Chondrocyte (in vitro differentiated cells): ENCODE measurements around the gene ITGA2B. TPM values are rescaled to one million over a fixed set of nuclear protein-coding genes. Genes with fewer than 3 reads are reported as not detected.
A peak's percentile ranks its signal among the peaks of the same experiment; 100 is the strongest.
"Not testable (repeated sequence)": the region's sequence is repeated elsewhere in the genome, so short reads cannot be mapped to it uniquely, and the experiment has no call there.

Experiments used
- DNase-seq: peaks from one replicate; pipeline ENCODE4 v3.0.0; 2021; ENCODE audit warnings: mixed read lengths, low spot score
- H3K27ac Mint-ChIP-seq: one replicate; pipeline ENCODE4 v1.8.0; 2021; ENCODE audit warnings: mild to moderate bottlenecking, moderate library complexity, mixed read lengths; ENCODE audit not compliant: unreplicated experiment
- H3K27me3 Mint-ChIP-seq: 2 replicates; pipeline ENCODE4 v1.8.0; 2021; ENCODE audit warnings: low read depth, mixed read lengths
- H3K36me3 Mint-ChIP-seq: 2 replicates; pipeline ENCODE4 v1.8.0; 2021; ENCODE audit warnings: low read depth, mixed read lengths
- H3K4me1 Mint-ChIP-seq: 2 replicates; pipeline ENCODE4 v1.8.0; 2021; ENCODE audit warnings: low read depth, mild to moderate bottlenecking, mixed read lengths
- H3K4me3 Mint-ChIP-seq: one replicate; pipeline ENCODE4 v1.8.0; 2021; ENCODE audit warnings: mild to moderate bottlenecking, moderate library complexity, mixed read lengths; ENCODE audit not compliant: unreplicated experiment
- H3K9me3 Mint-ChIP-seq: 2 replicates; pipeline ENCODE4 v1.8.0; 2021; ENCODE audit warnings: low read depth, mixed read lengths
- total RNA-seq: library from RNA; stranded (reverse); gene quantifications from 3 replicates; pipeline ENCODE4 v1.2.1, GENCODE V29; 2021
- TF ChIP-seq, protein P1 (sequence below): fragments of 200-600 bp; sonication (generic); IDR thresholded peaks from 2 replicates; pipeline ENCODE4 v1.5.0; 2021; ENCODE audit warnings: antibody characterized with exemption, mild to moderate bottlenecking, moderate library complexity

Gene ITGA2B
- total RNA-seq, 1 donor from 2014 or later = 2.2 TPM

DNA sequence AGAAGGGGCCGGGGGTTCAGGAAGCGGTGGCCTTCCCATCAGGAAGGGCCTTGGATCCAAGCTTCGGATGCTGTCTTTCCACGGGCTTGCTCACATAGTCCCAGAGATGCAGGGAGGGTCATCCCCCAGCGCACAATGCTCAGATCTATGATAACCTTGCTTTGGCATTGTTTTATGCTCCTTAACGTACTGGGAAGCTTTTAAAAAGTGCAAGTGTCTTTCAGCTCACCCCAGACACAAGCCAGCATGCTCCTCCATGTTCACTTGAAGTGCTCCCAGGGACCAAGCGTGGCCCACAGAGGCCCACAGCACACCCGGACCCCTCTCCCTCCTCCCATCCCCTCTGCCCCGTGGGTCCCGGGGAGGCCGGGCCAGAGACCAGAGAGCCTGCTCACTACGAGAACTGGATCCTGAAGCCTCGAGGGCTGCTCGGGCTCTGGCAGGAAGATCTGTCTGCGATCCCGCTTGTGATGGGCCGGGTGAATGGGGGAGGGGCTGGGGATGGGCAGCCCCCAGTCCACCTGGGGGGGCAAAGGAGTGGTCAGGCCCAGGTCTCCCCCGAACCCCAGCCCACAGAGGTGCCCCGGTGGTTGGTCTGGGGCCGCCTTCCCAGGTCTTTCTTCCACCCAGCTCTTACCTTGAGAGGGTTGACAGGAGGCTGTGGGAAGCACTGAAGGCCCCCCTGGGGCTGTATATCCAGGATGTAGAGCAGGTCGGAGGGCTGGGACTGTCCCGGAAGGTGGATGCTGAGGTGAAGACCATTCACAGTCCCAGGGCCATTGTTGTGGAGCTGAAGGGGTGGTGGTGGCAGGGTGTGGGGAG lies 14.0 kb downstream of the ITGA2B start:
- peak; percentile 73 for DNase-seq
- no peaks in the 10 kb centered on the region for H3K36me3 Mint-ChIP-seq
- peaks cover 2% of the 10 kb centered on the region for H3K27me3 Mint-ChIP-seq
- no peaks in the 10 kb centered on the region for H3K9me3 Mint-ChIP-seq
- H3K4me1 Mint-ChIP-seq = no peaks in the 10 kb centered on the region
- TF ChIP-seq, protein P1, sequence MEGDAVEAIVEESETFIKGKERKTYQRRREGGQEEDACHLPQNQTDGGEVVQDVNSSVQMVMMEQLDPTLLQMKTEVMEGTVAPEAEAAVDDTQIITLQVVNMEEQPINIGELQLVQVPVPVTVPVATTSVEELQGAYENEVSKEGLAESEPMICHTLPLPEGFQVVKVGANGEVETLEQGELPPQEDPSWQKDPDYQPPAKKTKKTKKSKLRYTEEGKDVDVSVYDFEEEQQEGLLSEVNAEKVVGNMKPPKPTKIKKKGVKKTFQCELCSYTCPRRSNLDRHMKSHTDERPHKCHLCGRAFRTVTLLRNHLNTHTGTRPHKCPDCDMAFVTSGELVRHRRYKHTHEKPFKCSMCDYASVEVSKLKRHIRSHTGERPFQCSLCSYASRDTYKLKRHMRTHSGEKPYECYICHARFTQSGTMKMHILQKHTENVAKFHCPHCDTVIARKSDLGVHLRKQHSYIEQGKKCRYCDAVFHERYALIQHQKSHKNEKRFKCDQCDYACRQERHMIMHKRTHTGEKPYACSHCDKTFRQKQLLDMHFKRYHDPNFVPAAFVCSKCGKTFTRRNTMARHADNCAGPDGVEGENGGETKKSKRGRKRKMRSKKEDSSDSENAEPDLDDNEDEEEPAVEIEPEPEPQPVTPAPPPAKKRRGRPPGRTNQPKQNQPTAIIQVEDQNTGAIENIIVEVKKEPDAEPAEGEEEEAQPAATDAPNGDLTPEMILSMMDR = no peak
- H3K4me3 Mint-ChIP-seq = no peak overlapping the region
- no peak overlapping the region for H3K27ac Mint-ChIP-seq

DNA sequence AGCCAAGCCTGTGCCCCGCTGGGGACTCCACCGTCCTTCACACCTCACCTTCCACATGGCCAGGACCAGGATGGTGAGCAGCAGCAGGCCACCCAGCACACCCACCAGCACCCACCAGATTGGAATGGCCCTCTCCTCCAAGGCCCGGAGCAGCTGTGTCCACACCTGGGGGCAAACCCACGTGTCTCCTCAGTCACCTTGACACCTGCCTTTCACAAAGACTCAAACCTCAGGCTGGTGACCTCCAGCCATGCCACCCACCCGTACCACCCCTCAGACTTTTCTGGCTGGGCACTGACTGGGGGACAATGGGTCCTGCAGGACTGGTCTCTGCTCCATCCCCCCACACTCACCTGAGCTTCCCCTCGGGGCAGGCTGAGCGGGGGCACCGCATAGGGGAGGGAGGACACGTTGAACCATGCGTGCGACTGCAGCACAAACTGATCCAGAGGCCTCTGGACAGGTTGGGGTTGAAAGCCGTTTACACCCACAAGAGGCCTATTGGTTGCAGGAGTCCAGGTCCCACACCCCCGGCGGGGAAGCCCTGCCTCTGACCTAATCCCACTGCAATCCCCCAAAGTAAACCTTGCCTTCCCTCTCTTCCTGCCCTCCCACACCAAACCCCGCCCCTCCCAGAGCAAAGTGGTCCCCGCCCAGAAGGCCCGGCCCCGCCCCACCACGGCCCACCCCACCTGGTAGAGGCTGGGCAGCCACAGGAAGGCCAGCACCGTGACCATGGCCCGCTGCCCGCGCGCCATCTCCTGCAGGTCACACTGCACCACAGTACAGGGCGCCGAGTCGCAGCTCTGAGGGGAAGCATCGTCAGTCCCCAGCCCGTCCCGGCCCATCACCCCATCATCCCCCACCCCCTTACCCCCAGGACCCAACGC lies 14.9 kb downstream of the ITGA2B start:
- no peak overlapping the region for H3K4me3 Mint-ChIP-seq
- TF ChIP-seq, protein P1 = no peak
- peaks cover 2% of the 10 kb centered on the region for H3K27me3 Mint-ChIP-seq
- H3K27ac Mint-ChIP-seq = no peak overlapping the region
- no peaks in the 10 kb centered on the region for H3K36me3 Mint-ChIP-seq
- no peak for DNase-seq
- H3K4me1 Mint-ChIP-seq = no peaks in the 10 kb centered on the region
- no peaks in the 10 kb centered on the region for H3K9me3 Mint-ChIP-seq

DNA sequence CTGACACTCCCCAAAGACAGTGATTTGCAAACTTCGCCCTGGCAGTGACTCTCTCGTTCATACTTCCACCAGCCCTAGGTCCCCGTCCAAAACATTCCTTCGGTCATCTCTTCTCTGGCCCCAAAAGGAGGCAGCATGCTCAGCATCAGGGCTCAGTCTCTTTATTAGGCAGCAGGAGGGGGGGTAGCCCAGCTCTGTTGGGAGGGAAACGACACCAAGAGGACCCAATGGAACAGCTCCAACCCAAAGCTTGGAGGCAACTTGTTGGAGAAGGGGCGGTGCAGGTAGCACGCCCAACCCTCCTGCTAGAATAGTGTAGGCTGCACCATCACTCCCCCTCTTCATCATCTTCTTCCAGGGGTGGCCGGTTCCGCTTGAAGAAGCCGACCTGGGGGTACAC lies 17.4 kb downstream of the ITGA2B start:
- Mint-ChIP-seq H3K4me3 (no peak overlapping the region), H3K4me1 (no peaks in the 10 kb centered on the region), H3K27me3 (peaks cover 3% of the 10 kb centered on the region), H3K9me3 (no peaks in the 10 kb centered on the region), H3K27ac (no peak overlapping the region), H3K36me3 (no peaks in the 10 kb centered on the region)
- TF ChIP-seq, protein P1 = no peak
- no peak for DNase-seq

DNA sequence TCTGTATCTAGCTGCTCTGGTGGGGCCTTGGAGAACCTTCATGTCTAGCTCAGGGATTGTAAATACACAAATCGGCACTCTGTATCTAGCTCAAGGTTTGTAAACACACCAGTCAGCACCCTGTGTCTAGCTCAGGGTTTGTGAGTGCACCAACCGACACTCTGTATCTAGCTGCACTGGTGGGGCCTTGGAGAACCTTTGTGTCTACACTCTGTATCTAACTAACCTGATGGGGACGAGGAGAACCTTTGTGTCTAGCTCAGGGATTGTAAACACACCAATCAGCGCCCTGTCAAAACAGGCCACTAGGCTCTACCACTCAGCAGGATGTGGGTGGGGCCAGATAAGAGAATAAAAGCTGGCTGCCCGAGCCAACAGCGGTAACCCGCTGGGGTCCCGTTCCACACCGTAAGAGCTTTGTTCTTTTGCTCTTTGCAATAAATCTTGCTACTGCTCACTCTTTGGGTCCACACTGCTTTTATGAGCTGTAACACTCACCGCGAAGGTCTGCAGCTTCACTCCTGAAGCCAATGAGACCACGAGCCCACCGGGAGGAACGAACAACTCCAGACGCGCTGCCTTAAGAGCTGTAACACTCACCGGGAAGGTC lies 19.9 kb downstream of the ITGA2B start:
- not testable (repeated sequence) for H3K36me3 Mint-ChIP-seq, DNase-seq, H3K4me1 Mint-ChIP-seq, H3K4me3 Mint-ChIP-seq, H3K27ac Mint-ChIP-seq, H3K9me3 Mint-ChIP-seq
- peaks cover 11% of the 10 kb centered on the region for H3K27me3 Mint-ChIP-seq

DNA sequence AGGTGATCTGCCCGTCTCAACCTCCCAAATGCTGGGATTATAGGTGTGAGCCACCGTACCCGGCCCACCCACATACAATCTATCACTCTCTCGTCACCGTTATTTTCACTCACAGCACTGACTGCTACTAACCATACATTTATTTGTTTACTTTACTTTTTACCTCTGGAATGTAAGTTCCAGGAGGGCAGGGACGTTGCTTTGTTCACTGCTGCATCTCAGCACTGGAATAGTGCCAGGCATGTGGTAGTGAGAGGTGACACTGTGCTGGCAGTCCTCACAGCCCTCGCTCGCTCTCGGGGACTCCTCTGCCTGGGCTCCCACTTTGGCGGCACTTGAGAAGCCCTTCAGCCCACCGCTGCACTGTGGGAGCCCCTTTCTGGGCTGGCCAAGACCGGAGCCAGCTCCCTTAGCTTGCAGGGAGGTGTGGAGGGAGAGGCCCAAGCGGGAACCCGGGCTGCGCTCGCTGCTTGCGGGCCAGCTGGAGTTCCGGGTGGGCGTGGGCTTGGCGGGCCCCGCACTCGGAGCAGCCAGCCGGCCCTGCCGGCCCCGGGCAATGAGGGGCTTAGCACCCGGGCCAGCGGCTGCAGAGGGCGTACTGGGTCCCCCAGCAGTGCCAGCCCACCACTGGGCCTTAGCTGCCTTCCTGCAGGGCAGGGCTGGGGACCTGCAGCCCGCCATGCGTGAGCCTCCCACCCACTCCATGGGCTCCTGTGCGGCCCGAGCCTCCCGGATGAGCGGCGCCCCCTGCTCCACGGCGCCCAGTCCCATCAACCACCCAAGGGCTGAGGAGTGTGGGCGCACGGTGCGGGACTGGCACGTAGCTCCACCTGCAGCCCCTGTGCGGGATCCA lies 20.8 kb downstream of the ITGA2B start:
- not testable (repeated sequence) for H3K27ac Mint-ChIP-seq, H3K9me3 Mint-ChIP-seq, H3K4me1 Mint-ChIP-seq, H3K4me3 Mint-ChIP-seq, H3K36me3 Mint-ChIP-seq
- peak; percentile 68 for DNase-seq
- H3K27me3 Mint-ChIP-seq = peaks cover 11% of the 10 kb centered on the region
